SJSA1 (cell line): ENCODE data around the gene AGBL1. TPM values are rescaled to one million over a fixed set of nuclear protein-coding genes. Genes with fewer than 3 reads are reported as not detected.

Experiments
- DNase-seq, 2 experiments: peaks; one replicate each; pipeline ENCODE4 v3.0.0-alpha.2; 2015 to 2020; ENCODE audit warnings: low spot score in 2 of 2, low read depth in 1 of 2
- H3K27ac ChIP-seq: fragments of 250-450 bp; sonication (Bioruptor Pico); 2 replicates; pipeline ENCODE4 v1.5.1; 2020; ENCODE audit warnings: mild to moderate bottlenecking, moderate library complexity
- H3K27me3 ChIP-seq: fragments of 250-450 bp; sonication (Bioruptor Pico); replicated peaks from 2 replicates; pipeline ENCODE4 v1.5.1; 2020; ENCODE audit warnings: mild to moderate bottlenecking, moderate library complexity
- H3K36me3 ChIP-seq: fragments of 250-450 bp; sonication (Bioruptor Pico); 2 replicates; pipeline ENCODE4 v1.5.1; 2020; ENCODE audit warnings: mild to moderate bottlenecking
- H3K4me1 ChIP-seq: fragments of 250-450 bp; sonication (Bioruptor Pico); replicated peaks from 2 replicates; pipeline ENCODE4 v1.6.1; 2021; ENCODE audit warnings: mild to moderate bottlenecking
- H3K4me3 ChIP-seq: fragments of 250-450 bp; sonication (Bioruptor Pico); 2 replicates; pipeline ENCODE4 v1.5.1; 2020; ENCODE audit warnings: mild to moderate bottlenecking
- H3K9me3 ChIP-seq: fragments of 250-450 bp; sonication (Bioruptor Pico); replicated peaks from 2 replicates; pipeline ENCODE4 v1.5.1; 2020; ENCODE audit warnings: mild to moderate bottlenecking
- total RNA-seq: library from RNA; depleted of rRNA; stranded (reverse); fragments of >200 nt; shearing (Covaris generic); gene quantifications from 2 replicates; pipeline ENCODE4 v1.2.3, GENCODE V29; 2014

Gene AGBL1
- total RNA-seq, 1 experiment from 2014 or later = not detected

DNA sequence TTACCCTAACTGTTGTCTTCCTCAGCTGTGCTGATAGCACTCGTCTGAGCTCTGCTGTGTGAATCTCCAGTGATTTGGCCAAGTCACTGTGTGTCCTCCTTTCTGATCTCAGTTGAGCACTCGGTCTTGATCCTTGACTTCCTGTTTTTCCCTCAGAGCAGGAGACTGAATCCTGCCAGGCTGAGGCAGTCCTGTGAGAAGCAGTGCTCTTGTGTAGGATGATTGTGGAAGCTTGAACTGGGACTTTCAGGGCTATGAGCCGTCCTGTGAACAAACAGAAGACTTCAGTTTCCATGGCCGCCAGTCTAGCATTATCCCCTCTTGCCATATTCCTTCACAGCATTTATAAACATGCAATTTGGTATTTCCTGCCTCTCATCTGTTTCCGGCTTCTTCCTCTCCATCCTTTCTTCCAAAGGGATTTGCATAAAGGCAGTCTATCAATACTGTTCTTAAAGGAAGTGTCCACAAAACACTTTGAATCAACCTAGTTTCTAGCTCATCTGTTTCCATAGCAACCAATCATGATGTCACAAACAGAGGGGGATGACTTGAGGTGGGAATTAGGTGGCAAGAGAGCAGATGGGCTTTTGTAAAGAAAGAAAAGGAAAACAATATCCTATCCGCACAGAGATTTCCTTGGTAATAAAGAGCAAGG lies 237.2 kb downstream of the AGBL1 start:
- no peak overlapping the region for H3K27ac ChIP-seq
- no peaks in the 10 kb centered on the region for H3K27me3 ChIP-seq
- no peak for DNase-seq
- H3K9me3 ChIP-seq = no peaks in the 10 kb centered on the region
- no peaks in the 10 kb centered on the region for H3K36me3 ChIP-seq
- no peak overlapping the region for H3K4me3 ChIP-seq
- no peaks in the 10 kb centered on the region for H3K4me1 ChIP-seq

DNA sequence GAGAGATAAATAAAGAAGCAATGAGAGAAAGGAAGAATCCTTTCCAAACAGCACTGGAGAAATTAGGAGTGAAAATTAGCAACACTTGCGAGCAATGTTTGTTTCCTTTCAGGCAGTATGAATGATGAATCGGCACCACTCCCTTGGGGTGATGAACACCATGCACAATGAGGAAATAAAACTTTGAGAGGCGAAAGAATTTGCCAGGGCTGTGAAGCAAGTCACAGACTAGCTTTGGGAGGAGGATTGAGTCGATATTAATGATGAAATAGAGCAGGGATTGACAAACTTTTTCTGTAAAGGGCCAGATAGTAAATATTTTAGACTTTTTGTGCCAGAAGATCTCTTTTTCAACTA lies 237.7 kb downstream of the AGBL1 start:
- no peaks in the 10 kb centered on the region for H3K9me3 ChIP-seq
- H3K27me3 ChIP-seq = no peaks in the 10 kb centered on the region
- H3K4me3 ChIP-seq = no peak overlapping the region
- no peak overlapping the region for H3K27ac ChIP-seq
- H3K36me3 ChIP-seq = no peaks in the 10 kb centered on the region
- DNase-seq = no peak
- no peaks in the 10 kb centered on the region for H3K4me1 ChIP-seq

DNA sequence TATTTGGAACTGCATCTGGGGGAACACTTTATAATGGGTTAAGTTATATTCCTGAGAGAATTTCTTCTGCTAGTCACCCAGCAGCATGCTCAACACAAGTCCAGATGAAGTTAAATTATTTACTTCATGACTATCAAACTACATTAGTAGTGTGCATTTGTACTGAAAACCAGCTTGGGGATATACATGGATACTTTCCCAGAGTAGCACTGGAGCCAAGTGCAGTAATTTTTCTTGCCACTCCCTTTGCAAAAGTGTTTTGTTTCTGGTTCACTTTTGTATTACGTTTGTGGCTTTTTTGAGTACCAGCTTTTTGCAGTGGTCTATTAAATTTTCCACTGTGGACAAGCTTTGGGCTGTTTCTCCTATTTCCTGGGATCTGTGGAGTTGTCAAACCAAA lies 243.0 kb downstream of the AGBL1 start:
- Histone ChIP-seq H3K27ac (no peak overlapping the region), H3K27me3 (no peaks in the 10 kb centered on the region), H3K9me3 (no peaks in the 10 kb centered on the region; the same call in 1 of the 2 replicates), H3K4me3 (no peak overlapping the region), H3K36me3 (no peaks in the 10 kb centered on the region), H3K4me1 (no peaks in the 10 kb centered on the region)
- DNase-seq = no peak

DNA sequence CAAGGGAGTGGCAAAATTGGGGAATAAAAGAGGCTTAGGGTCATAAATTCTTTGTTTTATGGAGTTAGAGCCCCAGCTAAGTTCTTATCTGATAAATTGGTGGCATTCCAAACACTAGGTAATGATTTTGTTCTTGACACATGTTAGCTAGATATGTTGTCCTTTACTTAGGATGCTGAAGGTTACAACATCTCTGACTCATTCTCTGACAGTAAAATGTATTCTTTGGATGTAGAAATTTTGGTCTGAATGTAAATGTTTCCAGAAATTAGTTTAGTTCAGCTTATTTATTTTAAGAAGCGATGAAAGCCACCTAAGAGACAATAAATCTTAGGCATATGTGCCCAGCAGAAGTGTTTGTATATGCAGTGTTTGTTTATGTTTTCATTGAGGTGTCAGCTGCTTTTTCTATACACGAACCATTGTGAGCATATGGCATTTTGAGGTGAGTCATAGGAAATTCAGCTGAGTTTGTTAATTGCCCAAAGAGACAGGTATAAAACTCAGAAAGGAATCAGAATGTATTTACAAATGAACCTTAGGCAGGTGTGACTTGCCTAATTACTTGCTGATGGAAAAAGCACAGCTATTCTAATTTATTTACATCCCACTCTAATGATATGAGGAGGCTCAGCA lies 247.7 kb downstream of the AGBL1 start:
- no peak for DNase-seq
- Histone ChIP-seq H3K4me1 (no peaks in the 10 kb centered on the region), H3K27ac (no peak overlapping the region), H3K36me3 (no peaks in the 10 kb centered on the region), H3K9me3 (peaks cover 4% of the 10 kb centered on the region; the same call in 1 of the 2 replicates), H3K27me3 (no peaks in the 10 kb centered on the region), H3K4me3 (no peak overlapping the region)

DNA sequence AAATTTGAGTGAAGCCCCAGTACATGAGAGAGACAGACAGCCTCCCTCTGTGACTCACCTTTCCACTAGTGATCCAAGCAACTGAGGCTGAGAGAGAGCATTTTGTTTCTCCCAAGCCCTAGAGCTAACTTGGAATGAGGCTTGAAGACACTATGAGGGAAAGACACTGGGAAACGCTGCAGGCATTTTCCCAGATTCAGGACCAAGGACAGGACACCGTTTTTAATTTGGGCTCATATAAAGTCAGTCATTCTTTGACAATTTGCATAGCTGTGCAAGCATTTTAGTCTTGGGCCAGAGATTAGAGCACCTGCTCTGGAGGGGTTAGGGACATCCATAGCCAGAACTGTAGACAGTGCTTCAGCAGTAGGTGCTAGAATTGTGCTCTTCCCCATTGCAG lies 249.0 kb downstream of the AGBL1 start:
- Histone ChIP-seq H3K27me3 (no peaks in the 10 kb centered on the region), H3K27ac (no peak overlapping the region), H3K4me3 (no peak overlapping the region), H3K36me3 (no peaks in the 10 kb centered on the region), H3K4me1 (no peaks in the 10 kb centered on the region), H3K9me3 (peaks cover 4% of the 10 kb centered on the region; the same call in 1 of the 2 replicates)
- DNase-seq = no peak

DNA sequence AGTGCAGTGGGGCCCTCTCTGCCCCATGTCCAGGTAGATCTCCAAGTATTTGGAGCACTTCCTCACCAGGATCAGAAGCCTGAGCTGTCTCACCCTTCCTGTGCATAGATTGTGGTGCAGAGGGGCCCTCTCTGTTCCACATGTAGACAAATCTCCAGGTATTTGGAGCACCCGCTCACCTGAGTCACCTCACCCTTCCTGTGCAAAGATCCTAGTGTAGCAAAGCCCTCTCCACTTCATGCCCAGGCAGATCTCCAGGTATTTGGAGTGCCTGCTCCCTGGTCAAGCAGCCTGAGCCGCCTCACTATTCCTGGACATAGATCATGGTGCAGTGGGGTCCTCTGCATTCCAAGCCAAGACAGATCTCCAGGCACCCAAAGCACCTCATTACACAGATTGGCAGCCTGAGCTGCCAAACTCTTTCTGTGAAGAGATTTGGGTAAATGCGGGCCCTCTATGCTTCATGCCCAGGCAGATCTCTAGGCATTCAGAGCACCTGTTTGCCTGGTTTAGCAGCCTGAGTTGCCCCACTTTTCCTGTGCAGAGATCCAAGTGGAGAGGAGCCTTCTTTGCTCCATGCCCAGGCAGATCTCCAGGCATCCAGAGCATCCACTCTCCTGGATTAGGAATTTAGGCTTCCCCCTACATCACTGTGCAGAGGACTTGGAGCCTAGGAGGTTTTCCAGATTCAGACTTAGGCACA lies 249.8 kb downstream of the AGBL1 start:
- Histone ChIP-seq H3K9me3 (peaks cover 4% of the 10 kb centered on the region; the same call in 1 of the 2 replicates), H3K36me3 (no peaks in the 10 kb centered on the region), H3K27ac (no peak overlapping the region), H3K4me1 (no peaks in the 10 kb centered on the region), H3K27me3 (no peaks in the 10 kb centered on the region), H3K4me3 (no peak overlapping the region)
- DNase-seq = no peak

DNA sequence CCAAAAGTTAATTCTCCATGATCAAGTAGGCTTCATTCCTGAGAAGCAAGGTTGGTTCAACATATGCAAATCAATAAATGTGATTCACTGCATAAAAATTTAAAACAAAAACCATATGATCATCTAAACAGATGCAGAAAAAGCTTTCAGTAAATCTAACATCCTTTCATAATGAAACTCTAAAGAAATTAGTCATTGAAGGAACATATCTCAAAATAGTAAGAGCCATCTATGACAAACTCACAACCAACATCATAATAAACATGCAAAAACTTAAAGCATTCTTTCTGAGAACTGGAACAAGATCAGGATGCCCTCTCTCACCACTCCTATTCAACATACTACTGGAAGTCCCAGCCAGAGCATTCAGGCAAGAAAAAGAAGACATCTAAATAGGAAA lies 254.1 kb downstream of the AGBL1 start:
- DNase-seq = no peak
- H3K27me3 ChIP-seq = no peaks in the 10 kb centered on the region
- H3K4me1 ChIP-seq = no peaks in the 10 kb centered on the region
- peaks cover 4% of the 10 kb centered on the region; the same call in 1 of the 2 replicates for H3K9me3 ChIP-seq
- no peak overlapping the region for H3K27ac ChIP-seq
- H3K4me3 ChIP-seq = no peak overlapping the region
- no peaks in the 10 kb centered on the region for H3K36me3 ChIP-seq

DNA sequence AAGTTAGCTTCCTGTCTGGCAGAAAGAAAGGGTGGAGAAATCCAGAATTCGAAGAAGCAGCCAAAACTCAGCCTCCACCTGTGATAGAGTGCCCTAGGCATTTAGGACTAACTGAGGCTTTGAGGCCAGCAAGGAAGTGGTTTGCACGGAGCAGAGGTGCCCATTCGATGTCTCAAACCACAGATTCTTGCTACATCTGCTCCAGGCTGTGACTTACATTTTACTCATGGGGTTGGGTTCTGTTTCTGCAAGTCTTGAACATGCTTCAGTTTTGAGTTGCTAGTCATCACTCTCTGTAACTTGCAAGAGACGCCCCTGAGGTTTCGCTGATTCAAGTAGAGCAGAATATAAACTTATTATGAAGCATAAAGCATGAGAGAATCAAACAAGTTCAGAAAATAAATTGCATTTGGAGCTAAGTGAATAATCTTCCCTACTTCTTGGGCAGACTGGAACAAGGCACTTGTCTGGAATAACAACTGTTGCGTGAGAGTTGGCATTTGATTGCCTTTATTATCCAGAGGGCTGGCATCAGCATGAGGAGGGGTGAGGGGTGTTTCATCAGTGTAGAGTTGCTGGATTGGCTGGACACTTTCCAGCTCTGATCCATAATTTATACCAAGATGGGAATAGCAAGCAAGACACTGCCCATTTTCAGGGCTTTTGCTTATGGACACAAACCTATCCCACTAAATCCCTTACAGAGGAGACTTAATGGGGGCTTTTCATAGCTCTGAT lies 256.5 kb downstream of the AGBL1 start:
- H3K27me3 ChIP-seq = no peaks in the 10 kb centered on the region
- no peak overlapping the region for H3K4me3 ChIP-seq
- H3K36me3 ChIP-seq = no peaks in the 10 kb centered on the region
- H3K9me3 ChIP-seq = no peaks in the 10 kb centered on the region
- H3K4me1 ChIP-seq = no peaks in the 10 kb centered on the region
- DNase-seq = no peak
- H3K27ac ChIP-seq = no peak overlapping the region

DNA sequence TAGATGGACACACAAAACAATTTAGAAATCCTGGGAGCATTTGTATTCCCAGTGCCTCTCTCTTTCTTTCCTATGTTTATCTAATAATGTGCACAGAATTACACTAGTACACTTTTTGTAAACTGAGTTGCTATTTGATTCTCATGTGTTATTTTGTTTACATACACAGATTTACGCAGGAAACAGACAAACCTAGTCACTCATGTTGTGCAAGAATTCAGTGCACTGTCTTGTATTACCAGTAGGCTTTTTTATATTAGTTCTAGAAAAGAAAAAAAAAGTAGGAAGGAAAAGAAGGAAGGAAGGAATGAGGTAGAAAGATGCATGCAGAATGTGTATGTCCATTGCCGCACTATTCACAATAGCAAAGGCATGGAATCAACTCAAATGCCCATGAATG lies 257.4 kb downstream of the AGBL1 start:
- no peaks in the 10 kb centered on the region for H3K9me3 ChIP-seq
- H3K4me3 ChIP-seq = no peak overlapping the region
- H3K4me1 ChIP-seq = no peaks in the 10 kb centered on the region
- no peak overlapping the region for H3K27ac ChIP-seq
- no peaks in the 10 kb centered on the region for H3K27me3 ChIP-seq
- no peaks in the 10 kb centered on the region for H3K36me3 ChIP-seq
- DNase-seq = no peak

DNA sequence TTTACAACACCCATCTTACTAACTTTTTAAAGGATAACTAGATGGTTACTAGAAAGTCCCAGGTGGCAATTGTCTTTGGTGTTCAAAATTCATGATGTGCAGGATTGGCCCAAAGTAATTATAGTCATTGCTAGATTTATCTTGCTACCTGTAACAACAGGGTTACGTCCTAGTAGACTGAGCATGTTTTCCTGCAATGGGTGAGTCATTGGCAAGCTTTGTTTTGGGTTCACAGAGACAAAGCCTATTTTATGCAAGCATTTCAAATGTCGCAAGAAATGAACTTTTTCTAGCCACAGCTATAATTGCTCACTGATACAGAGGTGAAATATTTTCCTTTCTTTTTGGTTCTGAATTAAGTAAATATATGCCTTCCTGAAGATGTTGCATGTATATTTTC lies 267.6 kb downstream of the AGBL1 start:
- H3K27me3 ChIP-seq = no peaks in the 10 kb centered on the region
- no peaks in the 10 kb centered on the region for H3K36me3 ChIP-seq
- H3K4me3 ChIP-seq = no peak overlapping the region
- H3K4me1 ChIP-seq = no peaks in the 10 kb centered on the region
- H3K9me3 ChIP-seq = no peaks in the 10 kb centered on the region
- no peak for DNase-seq
- H3K27ac ChIP-seq = no peak overlapping the region

DNA sequence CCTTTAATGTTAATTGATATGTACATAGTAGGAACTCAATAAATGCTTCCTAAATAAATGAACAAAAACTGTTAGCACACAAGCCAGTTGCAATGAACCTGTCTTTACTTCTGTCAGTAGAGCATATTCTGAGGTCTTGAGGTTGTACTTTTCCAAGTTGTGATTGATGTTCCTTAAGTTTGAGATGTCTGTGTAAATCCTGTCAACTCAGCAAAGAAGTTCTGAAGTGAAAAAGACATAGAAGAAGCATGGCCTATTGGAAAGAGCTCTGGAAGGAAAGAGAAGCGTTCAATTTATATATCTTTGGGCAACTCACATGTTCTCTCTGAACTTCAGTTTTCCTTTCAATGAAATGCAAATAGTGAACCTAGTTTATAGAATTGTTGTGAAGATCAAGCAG lies 269.9 kb downstream of the AGBL1 start:
- no peaks in the 10 kb centered on the region for H3K27me3 ChIP-seq
- DNase-seq = no peak
- no peaks in the 10 kb centered on the region for H3K36me3 ChIP-seq
- no peaks in the 10 kb centered on the region for H3K4me1 ChIP-seq
- H3K4me3 ChIP-seq = no peak overlapping the region
- H3K27ac ChIP-seq = no peak overlapping the region
- no peaks in the 10 kb centered on the region for H3K9me3 ChIP-seq

DNA sequence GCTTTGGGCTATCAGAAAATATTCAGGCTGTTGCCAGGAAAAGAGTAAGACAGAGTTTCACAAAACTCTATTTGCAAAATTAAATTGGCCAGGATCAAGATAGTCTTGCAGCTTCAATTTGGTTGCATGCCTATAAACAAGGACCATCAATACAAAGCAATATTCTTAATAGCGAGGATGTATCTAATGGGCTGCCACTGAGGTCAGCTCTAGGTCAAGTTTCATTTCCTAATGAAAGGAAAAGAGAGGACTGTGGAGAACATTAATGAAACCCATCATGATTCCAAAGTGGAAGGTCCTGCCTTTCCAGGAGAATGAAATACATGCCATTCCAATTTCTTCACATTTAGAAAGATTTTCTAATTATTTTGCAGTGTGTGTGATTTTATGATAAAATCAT lies 273.5 kb downstream of the AGBL1 start:
- no peaks in the 10 kb centered on the region for H3K4me1 ChIP-seq
- no peak overlapping the region for H3K4me3 ChIP-seq
- H3K36me3 ChIP-seq = no peaks in the 10 kb centered on the region
- H3K27ac ChIP-seq = no peak overlapping the region
- DNase-seq = no peak
- no peaks in the 10 kb centered on the region for H3K27me3 ChIP-seq
- H3K9me3 ChIP-seq = no peaks in the 10 kb centered on the region

DNA sequence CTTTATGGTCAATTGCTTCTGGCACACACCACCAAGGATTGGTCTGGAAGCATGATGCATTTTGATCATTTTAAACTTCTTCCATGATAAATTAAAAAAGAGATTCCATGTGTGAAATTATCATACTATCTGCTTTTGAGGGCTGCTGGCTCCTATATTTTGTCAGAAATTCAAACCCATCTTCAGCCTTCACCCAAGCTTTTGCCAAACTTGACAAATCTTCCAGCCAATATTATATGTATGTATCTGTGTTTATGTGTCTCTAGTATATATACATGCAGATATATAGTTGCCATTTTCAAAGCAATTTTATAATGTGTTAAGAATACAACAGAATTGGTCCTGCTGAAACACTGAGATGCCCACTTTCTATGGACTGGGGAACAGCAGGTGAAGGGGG lies 275.7 kb downstream of the AGBL1 start:
- Histone ChIP-seq H3K4me1 (no peaks in the 10 kb centered on the region), H3K9me3 (no peaks in the 10 kb centered on the region), H3K27ac (no peak overlapping the region), H3K36me3 (no peaks in the 10 kb centered on the region), H3K4me3 (no peak overlapping the region), H3K27me3 (no peaks in the 10 kb centered on the region)
- DNase-seq = no peak

DNA sequence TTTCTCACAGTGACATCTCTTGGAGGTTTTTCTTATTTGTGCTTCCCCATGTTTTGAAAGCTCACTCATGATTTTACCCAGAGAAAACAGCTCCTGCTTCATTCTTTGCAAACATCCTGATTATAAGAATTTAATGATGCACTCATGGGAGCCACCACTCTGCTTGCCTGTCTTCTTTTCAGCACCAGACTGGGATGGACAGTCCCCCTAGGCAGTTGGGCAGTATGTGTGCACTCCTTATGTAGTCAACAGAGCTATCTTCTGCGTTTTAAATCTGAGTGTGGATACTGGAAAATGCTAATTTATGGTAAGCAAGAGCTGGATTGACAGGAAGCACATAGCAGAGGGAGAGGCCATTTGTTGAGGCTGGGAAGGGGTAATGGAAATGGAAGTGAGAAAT lies 276.1 kb downstream of the AGBL1 start:
- Histone ChIP-seq H3K4me3 (no peak overlapping the region), H3K4me1 (no peaks in the 10 kb centered on the region), H3K36me3 (no peaks in the 10 kb centered on the region), H3K27ac (no peak overlapping the region), H3K9me3 (no peaks in the 10 kb centered on the region), H3K27me3 (no peaks in the 10 kb centered on the region)
- DNase-seq = no peak
